GM12873 (cell line): Measurements from ENCODE around the gene MICB.

Experiments used
- TF ChIP-seq, protein P1 (sequence below): IDR thresholded peaks from 2 replicates; pipeline ENCODE4 v1.5.1; 2012; ENCODE audit warnings: low read depth, mild to moderate bottlenecking, moderate library complexity, low read length, control low read depth; ENCODE audit not compliant: insufficient read depth; ENCODE audit errors: missing control alignments

The MICB gene

DNA sequence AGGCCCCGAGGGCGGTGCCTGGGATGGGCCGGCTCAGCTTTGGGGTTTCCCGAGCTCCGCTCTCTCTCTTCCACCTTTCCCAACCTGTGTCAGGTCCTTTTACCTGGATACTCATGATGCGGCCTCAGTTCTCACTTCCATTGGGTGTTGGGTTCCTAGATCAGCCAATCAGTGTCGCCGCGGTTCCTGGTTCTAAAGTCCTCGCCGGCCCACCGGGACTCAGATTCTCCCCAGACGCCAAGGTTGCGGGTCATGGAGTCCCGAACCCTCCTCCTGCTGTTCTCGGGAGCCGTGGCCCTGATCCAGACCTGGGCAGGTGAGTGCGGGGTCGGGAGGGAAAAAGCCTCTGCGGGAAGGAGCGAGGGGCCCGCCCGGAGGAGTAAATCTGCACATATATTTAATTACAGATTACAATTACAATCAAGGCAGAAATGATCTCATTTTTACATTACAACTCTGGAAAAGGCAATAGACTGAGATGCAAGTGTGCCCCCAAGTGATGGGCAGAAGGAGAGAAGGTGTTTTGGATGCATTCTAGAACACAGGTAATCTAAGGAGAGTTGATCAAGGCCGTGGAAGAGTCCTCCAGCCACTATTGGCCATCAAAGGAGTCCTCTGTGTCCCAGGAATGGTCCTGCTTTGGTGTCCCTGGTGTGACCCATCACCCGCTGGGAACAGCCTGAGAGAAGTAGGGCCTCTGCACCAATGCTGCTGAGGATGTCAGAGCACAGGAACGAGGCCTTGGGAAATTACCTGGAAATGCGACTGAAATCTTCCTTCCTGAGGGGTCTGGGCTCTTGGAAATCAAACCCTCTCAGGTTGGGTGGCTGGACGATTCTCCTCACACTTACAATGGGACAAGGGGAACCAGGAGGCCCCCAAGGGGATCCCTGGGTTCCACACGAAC, 34.7 kb upstream of the MICB start:
- TF ChIP-seq, protein P1, sequence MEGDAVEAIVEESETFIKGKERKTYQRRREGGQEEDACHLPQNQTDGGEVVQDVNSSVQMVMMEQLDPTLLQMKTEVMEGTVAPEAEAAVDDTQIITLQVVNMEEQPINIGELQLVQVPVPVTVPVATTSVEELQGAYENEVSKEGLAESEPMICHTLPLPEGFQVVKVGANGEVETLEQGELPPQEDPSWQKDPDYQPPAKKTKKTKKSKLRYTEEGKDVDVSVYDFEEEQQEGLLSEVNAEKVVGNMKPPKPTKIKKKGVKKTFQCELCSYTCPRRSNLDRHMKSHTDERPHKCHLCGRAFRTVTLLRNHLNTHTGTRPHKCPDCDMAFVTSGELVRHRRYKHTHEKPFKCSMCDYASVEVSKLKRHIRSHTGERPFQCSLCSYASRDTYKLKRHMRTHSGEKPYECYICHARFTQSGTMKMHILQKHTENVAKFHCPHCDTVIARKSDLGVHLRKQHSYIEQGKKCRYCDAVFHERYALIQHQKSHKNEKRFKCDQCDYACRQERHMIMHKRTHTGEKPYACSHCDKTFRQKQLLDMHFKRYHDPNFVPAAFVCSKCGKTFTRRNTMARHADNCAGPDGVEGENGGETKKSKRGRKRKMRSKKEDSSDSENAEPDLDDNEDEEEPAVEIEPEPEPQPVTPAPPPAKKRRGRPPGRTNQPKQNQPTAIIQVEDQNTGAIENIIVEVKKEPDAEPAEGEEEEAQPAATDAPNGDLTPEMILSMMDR: no peak

- TF ChIP-seq, protein P1: no peak
Observed at GRCh38 chr6:31464252-31465184, 33.4 kb upstream of the MICB start.

GRCh38 chr6:31465185-31465536, 32.8 kb upstream of the MICB start:
- TF ChIP-seq, protein P1: no peak

DNA sequence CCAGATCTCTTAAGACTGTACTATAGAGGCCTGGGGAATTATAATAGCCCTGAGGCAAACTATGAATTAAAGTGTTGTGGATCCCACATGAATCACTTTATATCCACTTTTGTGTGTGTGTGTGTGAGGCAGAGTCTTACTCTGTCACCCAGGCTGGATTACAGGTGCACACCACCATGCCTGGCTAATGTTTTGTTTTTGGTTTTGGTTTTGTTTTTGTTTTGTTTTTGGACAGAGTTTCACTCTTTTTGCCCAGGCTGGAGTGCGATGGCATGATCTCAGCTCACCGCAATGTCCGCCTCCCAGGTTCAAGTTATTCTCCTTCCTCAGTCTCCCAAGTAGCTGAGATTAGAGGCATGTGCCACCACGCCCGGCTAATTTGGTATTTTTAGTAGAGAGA, 32.2 kb upstream of the MICB start:
- TF ChIP-seq, protein P1: no peak

DNA sequence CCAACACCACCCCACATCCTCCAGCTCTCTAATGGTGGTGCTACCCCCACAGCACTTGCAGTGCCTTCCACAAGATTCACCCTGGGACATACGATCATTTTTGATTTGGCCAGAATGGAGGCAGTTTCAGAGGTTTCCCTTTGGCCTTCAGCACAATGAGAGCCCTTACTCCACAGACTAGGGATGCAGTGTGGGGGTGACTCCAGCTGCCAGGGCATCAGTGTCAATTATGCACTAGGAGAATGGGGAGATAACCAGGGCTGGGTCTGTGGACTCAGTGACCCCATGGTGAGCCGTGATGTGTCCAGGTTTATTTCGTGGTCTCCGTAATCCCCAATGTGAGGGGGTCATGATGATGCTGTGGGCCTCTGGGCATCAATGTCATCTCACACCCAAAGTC, 31.5 kb upstream of the MICB start:
- TF ChIP-seq, protein P1: no peak

- TF ChIP-seq, protein P1: no peak
Observed at GRCh38 chr6:31467151-31467550, 30.8 kb upstream of the MICB start.

DNA sequence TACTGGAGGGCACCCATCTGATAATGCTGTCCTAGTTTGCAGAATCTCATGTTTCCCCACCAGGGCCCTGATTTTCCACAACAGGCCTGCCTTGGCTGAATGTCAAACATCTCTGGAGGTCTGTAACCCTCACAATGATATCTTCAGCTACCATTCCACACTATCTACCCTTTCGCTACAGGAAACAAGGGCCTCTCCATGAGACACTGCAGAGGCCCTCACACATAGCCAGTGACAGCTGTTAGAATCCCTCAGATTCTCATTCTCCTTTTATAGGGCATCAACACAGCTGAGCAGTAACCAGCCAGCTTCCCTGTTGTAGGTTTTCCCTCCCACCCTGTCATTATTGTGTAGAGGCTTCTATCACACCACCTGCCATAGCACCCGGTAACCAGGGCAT, 29.6 kb upstream of the MICB start:
- TF ChIP-seq, protein P1: no peak
